ENCODE measurements around the gene POLR2J2. TPM values are rescaled to one million over a fixed set of nuclear protein-coding genes. Genes with fewer than 3 reads are reported as not detected.
"Not testable (repeated sequence)": the region's sequence is repeated elsewhere in the genome, so short reads cannot be mapped to it uniquely, and the experiment has no call there.

POLR2J2 gene
- total RNA-seq, 2 experiments from 2014 or later, result 76.6 to 81.3 TPM

DNA sequence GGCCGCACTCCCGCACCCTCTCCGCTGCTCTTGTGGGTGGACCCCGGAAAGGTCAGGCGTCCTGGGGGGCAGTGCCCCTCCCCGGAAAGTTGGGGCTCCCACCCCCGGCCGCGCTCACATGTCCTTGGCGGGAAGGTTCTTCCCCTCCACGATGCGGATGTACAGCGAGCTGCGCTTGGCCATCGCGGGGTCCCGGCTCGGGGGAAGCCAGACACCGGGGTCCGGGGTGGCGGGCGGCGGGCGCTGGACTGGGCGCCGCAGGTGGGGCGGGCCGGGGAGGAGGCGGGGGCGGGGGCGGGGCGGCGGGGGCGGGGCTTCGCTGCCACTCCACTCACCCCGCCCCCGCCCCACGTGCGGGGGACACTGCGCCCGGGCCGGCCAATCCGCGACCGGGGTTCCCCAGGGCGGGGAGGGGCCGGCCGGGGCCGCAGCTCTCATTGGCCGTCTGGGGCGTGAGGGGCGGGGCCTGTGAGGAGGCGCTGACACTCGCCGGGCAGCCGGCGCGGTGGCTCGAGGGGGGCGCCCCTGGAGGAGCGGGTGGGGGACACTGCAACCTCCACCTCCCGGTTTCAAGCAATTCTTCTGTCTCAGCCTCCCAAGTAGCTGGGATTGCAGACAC is 54.8 kb downstream of the POLR2J2 start, which contains the start of gene RASA4:
Gene RASA4 (minus strand): TSS at position 250 of the 619 bp plus-strand sequence. CDS start 67 bp downstream, at position 183.
- H3K27me3 ChIP-seq (ENCODE audit: control insufficient read depth in 1 of 2, insufficient read depth in 2 of 2, low read length in 2 of 2); CTCF ChIA-PET; H3K27ac ChIP-seq (ENCODE audit: low read depth in 1 of 2, low read length in 2 of 2); H3K9me3 Mint-ChIP-seq; POLR2A ChIA-PET; H3K4me1 ChIP-seq (ENCODE audit: insufficient read depth, low read length); H3K27ac Mint-ChIP-seq; H3K4me3 Mint-ChIP-seq; H3K9me3 ChIP-seq (ENCODE audit: control insufficient read depth in 1 of 2, insufficient read depth in 1 of 2, low read length in 2 of 2); H3K36me3 Mint-ChIP-seq (ENCODE audit: low read depth); H3K27me3 Mint-ChIP-seq; H3K36me3 ChIP-seq (ENCODE audit: insufficient read depth, low read length); H3K4me1 Mint-ChIP-seq (ENCODE audit: low read depth); intact Hi-C loops (cut with DNase I, micrococcal nuclease): not testable (repeated sequence)
- H3K4me3 ChIP-seq (ENCODE audit: low read length), result peak within 1 kb of the TSS; percentile 34
- ATAC-seq (ENCODE audit: poor library complexity), result peak; percentile 100
- DNase-seq, result peak in 12 of 14 experiments; percentile 9 to 69 (median 26)

Other genes starting within 250 kb of the POLR2J2 start
- 10 to 100 TPM; 12.3 to 16.5 TPM for gene ORAI2, start 238.1 kb downstream of the POLR2J2 start, total RNA-seq
- 1 to 10 TPM; 2.9 to 3.5 TPM for gene ALKBH4, start 206.8 kb downstream of the POLR2J2 start, total RNA-seq
- 10 to 100 TPM; 12.9 to 13.9 TPM for gene LRWD1, start 206.7 kb downstream of the POLR2J2 start, total RNA-seq
- gene POLR2J, start 192.7 kb downstream of the POLR2J2 start, total RNA-seq, result 10 to 100 TPM; 35.8 to 39.7 TPM
- gene RASA4B, start 153.9 kb downstream of the POLR2J2 start, total RNA-seq, result 10 to 100 TPM; 31.9 to 40.7 TPM
- 100 to 1,000 TPM; 115 to 122 TPM for gene UPK3BL2, start 128.0 kb downstream of the POLR2J2 start, total RNA-seq
- under 1 TPM; 0.33 to 0.36 TPM for gene SPDYE2, start 120.4 kb downstream of the POLR2J2 start, total RNA-seq
- gene POLR2J3, start 99.1 kb downstream of the POLR2J2 start, total RNA-seq, result 10 to 100 TPM; 82.5 to 90.6 TPM
- 10 to 100 TPM; 37.8 to 42.1 TPM for gene RASA4, start 54.9 kb downstream of the POLR2J2 start, total RNA-seq
- 10 to 100 TPM; 27.2 to 28.4 TPM for gene UPK3BL1, start 28.9 kb downstream of the POLR2J2 start, total RNA-seq
- not detected for gene SPDYE2B, start 21.3 kb downstream of the POLR2J2 start, total RNA-seq
- 1 to 10 TPM; 4.5 to 4.9 TPM for gene FAM185A, start 77.3 kb upstream of the POLR2J2 start, total RNA-seq
- under 1 TPM in 1 of 2 experiments, not detected in 1; 0.22 TPM for gene LRRC17, start 241.3 kb upstream of the POLR2J2 start, total RNA-seq